HepG2 (cell line): ENCODE results near the gene CD68. TPM values are rescaled to one million over a fixed set of nuclear protein-coding genes. Genes with fewer than 3 reads are reported as not detected.

Experiments
- ARHGAP35 ChIP-seq: sonication (generic); formaldehyde crosslinking; IDR thresholded peaks from 2 replicates; pipeline ENCODE4 v1.9.0; 2022; ENCODE audit warnings: mild to moderate bottlenecking, inconsistent platforms, moderate library complexity, missing genetic modification reagents, borderline replicate concordance
- CHCHD3 ChIP-seq: sonication (generic); formaldehyde crosslinking; IDR thresholded peaks from 2 replicates; pipeline ENCODE4 v1.8.0; 2022; ENCODE audit warnings: mild to moderate bottlenecking, missing genetic modification reagents, moderate library complexity
- ERF ChIP-seq: IDR thresholded peaks from 2 replicates; pipeline ENCODE4 v1.6.1; 2018; ENCODE audit warnings: missing biosample characterization, missing genetic modification reagents
- ETV6 ChIP-seq: sonication (generic); formaldehyde crosslinking; conservative IDR thresholded peaks from 2 replicates; pipeline ENCODE4 v1.4.0; 2020; ENCODE audit warnings: missing genetic modification reagents
- GMEB2 ChIP-seq: IDR thresholded peaks from 2 replicates; pipeline ENCODE4 v1.6.1; 2016; ENCODE audit warnings: missing biosample characterization, missing genetic modification reagents, low read depth
- KLF15 ChIP-seq: sonication (generic); formaldehyde crosslinking; IDR thresholded peaks from 2 replicates; pipeline ENCODE4 v1.8.1; 2023; ENCODE audit warnings: borderline replicate concordance, mild to moderate bottlenecking, inconsistent platforms, missing genetic modification reagents, mixed read lengths
- MATR3 ChIP-seq: sonication (generic); formaldehyde crosslinking; IDR thresholded peaks from 2 replicates; pipeline ENCODE4 v1.4.0; 2020; ENCODE audit warnings: missing genetic modification reagents
- SALL2 ChIP-seq: sonication (generic); formaldehyde crosslinking; IDR thresholded peaks from 2 replicates; pipeline ENCODE4 v1.8.1; 2023; ENCODE audit warnings: mild to moderate bottlenecking, missing genetic modification reagents, inconsistent platforms
- SCMH1 ChIP-seq: sonication (generic); formaldehyde crosslinking; IDR thresholded peaks from 2 replicates; pipeline ENCODE4 v1.9.0; 2021; ENCODE audit warnings: missing genetic modification reagents, mild to moderate bottlenecking, borderline replicate concordance
- STAG1 ChIP-seq: sonication (generic); formaldehyde crosslinking; IDR thresholded peaks from 2 replicates; pipeline ENCODE4 v1.4.0; 2020; ENCODE audit warnings: missing genetic modification reagents
- THAP11 ChIP-seq: IDR thresholded peaks from 2 replicates; pipeline ENCODE4 v1.6.1; 2016; ENCODE audit warnings: missing biosample characterization, missing genetic modification reagents
- ZFP62 ChIP-seq: sonication (generic); formaldehyde crosslinking; IDR thresholded peaks from 2 replicates; pipeline ENCODE4 v1.4.0; 2020; ENCODE audit warnings: missing genetic modification reagents
- ZNF138 ChIP-seq: sonication (generic); formaldehyde crosslinking; IDR thresholded peaks from 2 replicates; pipeline ENCODE4 v1.5.0; 2020; ENCODE audit warnings: mild to moderate bottlenecking, low read depth, missing genetic modification reagents
- ZNF180 ChIP-seq: sonication (generic); formaldehyde crosslinking; IDR thresholded peaks from 2 replicates; pipeline ENCODE4 v1.4.0; 2020; ENCODE audit warnings: low read depth, missing genetic modification reagents, borderline replicate concordance
- ZNF224 ChIP-seq: sonication (generic); formaldehyde crosslinking; IDR thresholded peaks from 2 replicates; pipeline ENCODE4 v1.5.0; 2020; ENCODE audit warnings: mild to moderate bottlenecking, missing genetic modification reagents
- ZNF230 ChIP-seq: sonication (generic); formaldehyde crosslinking; IDR thresholded peaks from 2 replicates; pipeline ENCODE4 v1.4.0; 2020; ENCODE audit warnings: mild to moderate bottlenecking, missing genetic modification reagents
- ZNF430 ChIP-seq: sonication (generic); formaldehyde crosslinking; IDR thresholded peaks from 2 replicates; pipeline ENCODE4 v1.9.0; 2021; ENCODE audit warnings: mild to moderate bottlenecking, missing genetic modification reagents
- ZNF446 ChIP-seq: sonication (generic); formaldehyde crosslinking; IDR thresholded peaks from 2 replicates; pipeline ENCODE4 v1.5.0; 2020; ENCODE audit warnings: mild to moderate bottlenecking, missing genetic modification reagents
- ZNF460 ChIP-seq: sonication (generic); formaldehyde crosslinking; IDR thresholded peaks from 2 replicates; pipeline ENCODE4 v1.5.1; 2020; ENCODE audit warnings: missing genetic modification reagents, mild to moderate bottlenecking, borderline replicate concordance
- ZSCAN20 ChIP-seq: sonication (generic); formaldehyde crosslinking; IDR thresholded peaks from 2 replicates; pipeline ENCODE4 v1.4.0; 2020; ENCODE audit warnings: missing genetic modification reagents, mild to moderate bottlenecking, borderline replicate concordance
- polyA plus RNA-seq, 8 experiments: library from polyadenylated mRNA; depleted of rRNA in 3 of 8; stranded (reverse) in 7 of 8; unstranded in 1 of 8; fragments of >200 nt; fragmentation: Illumina TruSeq in 4 of 8; extraction: Trizol in 4 of 8; gene quantifications; 2 replicates each; pipeline versions ENCODE4 v1.2.1 to v1.2.3, GENCODE V29; 2011 to 2016; ENCODE audit warnings: low read depth in 4 of 8, missing spikeins in 1 of 8, mixed read lengths in 1 of 8; ENCODE audit not compliant: insufficient read depth in 1 of 8
- total RNA-seq, 5 experiments: library from RNA; depleted of rRNA; stranded (reverse); fragments of >200 nt; fragmentation: Illumina TruSeq; extraction: Trizol; gene quantifications; 2 replicates each; pipeline ENCODE4 v1.2.3, GENCODE V29; 2016; ENCODE audit warnings: low read depth in 1 of 5
- TF ChIP-seq, protein P1 (sequence below): sonication (generic); formaldehyde crosslinking; IDR thresholded peaks from 2 replicates; pipeline ENCODE4 v1.8.1; 2023; ENCODE audit warnings: mild to moderate bottlenecking, missing genetic modification reagents
- TF ChIP-seq, protein P2 (sequence below): sonication (generic); formaldehyde crosslinking; IDR thresholded peaks from 2 replicates; pipeline ENCODE4 v1.4.0; 2020; ENCODE audit warnings: mild to moderate bottlenecking, low read depth, missing genetic modification reagents
- TF ChIP-seq, protein P3 (sequence below): sonication (generic); formaldehyde crosslinking; IDR thresholded peaks from 2 replicates; pipeline ENCODE4 v1.5.1; 2020; ENCODE audit warnings: mild to moderate bottlenecking, missing genetic modification reagents, moderate library complexity

The CD68 gene
- total and polyA plus RNA-seq, 2 of the 13 experiments (the other 11 are each of a cell fraction or from before 2014, with no cell fraction given) = 10.3 to 104 TPM

DNA sequence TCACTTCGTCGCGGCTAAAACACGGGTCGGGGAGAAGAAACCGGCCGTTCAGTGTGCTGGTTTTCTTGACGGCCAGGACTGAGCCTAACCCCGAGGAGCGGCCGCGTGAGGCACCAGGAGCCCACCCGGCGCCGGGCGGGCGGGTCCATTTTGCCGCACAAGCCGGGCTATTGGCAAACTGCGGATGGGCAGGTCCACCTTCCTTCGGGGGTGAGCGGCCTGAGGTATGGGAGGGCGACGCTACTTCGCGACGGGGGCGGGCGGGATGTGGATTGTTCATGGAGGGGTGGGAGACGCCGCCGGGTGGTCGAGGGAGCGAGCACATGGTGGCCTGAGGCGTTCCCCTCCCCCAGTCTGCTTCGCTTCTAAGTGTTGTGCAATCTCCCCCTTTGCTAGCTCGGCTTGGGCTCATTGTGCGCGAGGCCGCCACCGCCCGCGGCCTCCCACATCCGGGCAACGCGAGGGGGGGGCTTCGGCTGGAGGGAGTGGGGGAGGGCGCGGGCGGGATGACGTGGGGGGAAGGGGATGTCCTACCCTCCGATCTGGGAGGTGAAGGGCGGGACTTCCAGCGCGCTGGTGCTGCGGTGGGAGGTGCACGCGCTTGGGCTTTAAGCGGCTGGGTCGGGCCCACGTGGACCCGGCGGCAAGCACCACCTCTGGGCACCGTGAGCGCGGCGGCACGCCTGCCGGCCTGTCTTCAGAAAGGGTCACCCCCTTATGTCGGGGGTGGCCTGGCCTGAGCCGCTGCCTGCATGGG lies 5.9 kb upstream of the CD68 start (continued):
- TF ChIP-seq, protein P1, sequence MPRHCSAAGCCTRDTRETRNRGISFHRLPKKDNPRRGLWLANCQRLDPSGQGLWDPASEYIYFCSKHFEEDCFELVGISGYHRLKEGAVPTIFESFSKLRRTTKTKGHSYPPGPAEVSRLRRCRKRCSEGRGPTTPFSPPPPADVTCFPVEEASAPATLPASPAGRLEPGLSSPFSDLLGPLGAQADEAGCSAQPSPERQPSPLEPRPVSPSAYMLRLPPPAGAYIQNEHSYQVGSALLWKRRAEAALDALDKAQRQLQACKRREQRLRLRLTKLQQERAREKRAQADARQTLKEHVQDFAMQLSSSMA = no peak
- TF ChIP-seq SCMH1 (no peak), CHCHD3 (CRISPR knock-in tag) (no peak), MATR3 (no peak), ZNF138 (CRISPR knock-in tag) (no peak), SALL2 (CRISPR knock-in tag) (no peak; the same call in 1 of the 2 replicates), ZNF460 (CRISPR knock-in tag) (no peak), ARHGAP35 (no peak), ERF (peak; percentile 49; the same call in 1 of the 2 replicates), ETV6 (CRISPR knock-in tag) (no peak), ZNF430 (CRISPR knock-in tag) (no peak), ZFP62 (CRISPR knock-in tag) (no peak), STAG1 (no peak), ZNF180 (CRISPR knock-in tag) (no peak), ZNF446 (0 out of 2 replicates have a peak, but pooled peaks have one; percentile 65), KLF15 (CRISPR knock-in tag) (no peak), ZNF230 (CRISPR knock-in tag) (no peak), ZNF224 (CRISPR knock-in tag) (no peak), THAP11 (CRISPR knock-in tag) (peak; percentile 82), GMEB2 (CRISPR knock-in tag) (no peak), ZSCAN20 (CRISPR knock-in tag) (no peak)
- TF ChIP-seq, protein P2, sequence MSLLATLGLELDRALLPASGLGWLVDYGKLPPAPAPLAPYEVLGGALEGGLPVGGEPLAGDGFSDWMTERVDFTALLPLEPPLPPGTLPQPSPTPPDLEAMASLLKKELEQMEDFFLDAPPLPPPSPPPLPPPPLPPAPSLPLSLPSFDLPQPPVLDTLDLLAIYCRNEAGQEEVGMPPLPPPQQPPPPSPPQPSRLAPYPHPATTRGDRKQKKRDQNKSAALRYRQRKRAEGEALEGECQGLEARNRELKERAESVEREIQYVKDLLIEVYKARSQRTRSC (CRISPR knock-in tag) = no peak
- TF ChIP-seq, protein P3, sequence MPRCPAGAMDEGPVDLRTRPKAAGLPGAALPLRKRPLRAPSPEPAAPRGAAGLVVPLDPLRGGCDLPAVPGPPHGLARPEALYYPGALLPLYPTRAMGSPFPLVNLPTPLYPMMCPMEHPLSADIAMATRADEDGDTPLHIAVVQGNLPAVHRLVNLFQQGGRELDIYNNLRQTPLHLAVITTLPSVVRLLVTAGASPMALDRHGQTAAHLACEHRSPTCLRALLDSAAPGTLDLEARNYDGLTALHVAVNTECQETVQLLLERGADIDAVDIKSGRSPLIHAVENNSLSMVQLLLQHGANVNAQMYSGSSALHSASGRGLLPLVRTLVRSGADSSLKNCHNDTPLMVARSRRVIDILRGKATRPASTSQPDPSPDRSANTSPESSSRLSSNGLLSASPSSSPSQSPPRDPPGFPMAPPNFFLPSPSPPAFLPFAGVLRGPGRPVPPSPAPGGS (CRISPR knock-in tag) = no peak
